GM19240 (cell line): ENCODE results near the gene COA1.

ENCODE experiments used
- DNase-seq: peaks from one replicate; pipeline ENCODE4 v3.0.0; 2011; ENCODE audit warnings: low spot score; ENCODE audit not compliant: insufficient read length

The COA1 gene

DNA sequence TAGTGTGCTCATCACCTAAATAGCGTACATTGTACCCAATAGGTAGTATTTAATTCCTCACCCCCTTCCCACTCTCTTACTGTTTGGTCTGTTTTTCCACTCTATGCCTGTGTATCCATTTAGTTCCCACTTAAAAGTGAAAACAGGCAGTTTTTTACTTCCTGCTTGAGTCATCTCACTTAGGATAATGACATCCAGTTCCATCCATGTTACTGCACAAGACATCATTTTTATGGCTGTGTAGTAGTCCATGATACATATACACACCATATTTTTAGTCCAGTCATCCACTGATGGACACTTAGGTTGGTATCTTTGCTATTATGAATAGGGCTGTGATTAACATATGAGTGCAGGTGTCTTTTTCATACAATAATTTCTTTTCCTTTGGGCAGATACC is 136.3 kb downstream of the COA1 start:
- no peak for DNase-seq

DNA sequence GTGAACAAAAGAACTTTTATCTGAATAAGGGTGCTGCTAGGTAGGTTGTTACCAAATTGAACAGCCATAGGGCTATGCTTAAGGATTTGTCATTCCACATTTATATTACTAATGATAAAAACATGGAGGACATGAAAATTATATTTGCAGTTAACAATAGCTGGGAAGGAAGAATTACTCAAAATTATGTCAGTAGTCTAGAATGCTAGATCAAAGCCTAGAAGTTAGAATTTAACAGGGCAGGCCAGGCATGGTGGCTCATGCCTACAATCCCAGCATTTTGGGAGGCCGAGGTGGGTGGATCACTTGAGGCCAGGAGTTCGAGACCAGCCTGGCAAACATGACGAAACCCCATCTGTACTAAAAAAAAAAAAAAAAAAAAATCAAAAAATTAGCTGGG is 137.0 kb downstream of the COA1 start:
- DNase-seq: no peak

DNA sequence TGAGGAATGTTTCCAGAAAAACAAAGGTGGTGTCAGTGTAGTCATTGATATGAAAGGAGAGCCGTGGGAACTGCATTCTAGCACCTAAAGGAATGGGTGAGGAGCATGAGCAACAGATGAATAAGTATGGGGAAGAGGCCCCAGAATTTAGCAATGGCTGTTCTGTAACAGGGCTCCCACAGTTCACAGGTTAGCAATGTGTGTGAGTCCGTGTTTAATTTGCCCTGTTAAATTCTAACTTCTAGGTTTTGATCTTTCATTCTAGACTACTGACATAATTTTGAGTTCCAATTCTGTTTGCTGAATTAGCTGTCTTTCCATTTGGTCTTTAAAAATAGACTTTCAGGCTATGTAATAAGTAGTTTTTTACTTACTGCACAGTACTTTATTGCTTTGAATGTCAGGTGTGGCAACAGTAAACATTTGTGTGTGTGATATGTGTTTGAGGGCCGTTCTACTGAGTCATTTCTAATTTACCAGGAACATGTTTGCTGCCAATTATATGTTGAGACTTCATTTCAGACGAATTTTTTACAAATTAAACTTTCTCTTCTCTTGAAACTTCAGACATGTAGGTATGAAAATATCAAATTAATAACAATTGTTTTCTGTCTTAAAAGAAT is 137.7 kb downstream of the COA1 start:
- DNase-seq: no peak

DNA sequence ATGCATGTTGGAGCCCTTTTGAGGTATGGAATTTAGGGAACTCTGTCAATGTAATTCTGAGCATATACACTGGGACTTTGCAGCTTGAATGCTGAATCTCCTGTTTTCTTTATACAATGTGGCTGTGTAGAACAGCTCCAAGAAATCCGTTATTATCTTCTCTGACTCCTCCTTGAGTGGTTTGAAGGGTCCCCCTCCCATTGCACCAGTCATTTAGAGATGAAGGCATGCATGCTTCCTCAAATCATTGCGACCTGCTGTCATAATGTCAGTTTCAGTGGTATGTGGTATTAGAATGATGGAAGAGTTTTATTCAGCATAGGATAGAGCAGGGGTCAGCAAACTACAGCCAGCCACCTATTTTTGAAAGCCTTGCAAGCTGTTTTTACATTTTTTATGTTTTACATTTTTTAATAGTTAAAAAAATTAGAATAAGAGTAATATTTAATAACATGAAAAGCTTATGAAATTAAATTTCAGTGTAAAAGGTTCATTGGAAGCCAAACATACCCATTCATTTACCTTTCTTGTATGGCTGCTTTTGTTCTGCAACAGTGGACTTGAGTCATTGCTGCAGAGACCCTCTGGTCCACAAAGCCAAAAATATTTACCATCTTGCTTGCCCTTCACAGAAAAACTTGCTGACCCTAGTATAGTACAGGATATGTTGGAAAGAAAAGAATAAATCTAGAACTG is 138.3 kb downstream of the COA1 start:
- no peak for DNase-seq

DNA sequence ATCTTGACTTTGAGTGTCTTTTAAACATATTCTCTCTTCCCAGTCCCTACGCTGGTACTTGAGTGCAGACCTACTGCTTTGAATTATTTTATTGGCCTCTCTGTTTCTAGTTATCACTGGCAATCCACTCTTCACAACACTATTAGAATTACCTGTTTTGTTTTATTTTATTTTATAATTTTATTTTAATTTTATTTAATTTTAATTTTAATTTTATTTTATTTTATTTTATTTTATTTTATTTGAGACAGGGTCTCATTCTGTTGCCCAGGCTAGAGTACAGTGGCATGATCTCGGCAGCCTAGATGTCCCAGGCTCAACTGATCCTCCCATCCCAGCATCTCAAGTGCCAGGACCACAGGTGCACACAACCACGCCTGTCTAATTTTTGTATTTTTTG is 139.6 kb downstream of the COA1 start:
- no peak for DNase-seq
